ENCODE data around the gene TBC1D22A. TPM values are rescaled to one million over a fixed set of nuclear protein-coding genes. Genes with fewer than 3 reads are reported as not detected.

TBC1D22A gene
- total RNA-seq, 4 donors from 2014 or later = 31.2 to 111 (median 41.8) TPM

GRCh38 chr22:46788441-46789172, 26.2 kb downstream of the TBC1D22A start:
- TF ChIP-seq POLR2AphosphoS5 (IDR thresholded peaks at IDR 0.05) (no peak), POLR2A (IDR thresholded peaks at IDR 0.05) (no peak), CTCF (IDR thresholded peaks at IDR 0.05) (no peak), EP300 (IDR thresholded peaks at IDR 0.05; ENCODE audit: low read depth) (no peak)
- DNase-seq = no peak
- Histone ChIP-seq H3K4me3 (no peak overlapping the region), H3K4me1 (peaks cover 3 to 22% (median 5%) of the 10 kb centered on the region in 4 donors), H3K36me3 (peaks cover 0 to 7% (median 2%) of the 10 kb centered on the region in 4 donors), H3K9me3 (no peaks in the 10 kb centered on the region), H3K27ac (no peak overlapping the region), H3K27me3 (no peaks in the 10 kb centered on the region)
- intact Hi-C loops (cut with DNase I; ENCODE audit: low total_unique reads) = no loop called here
- WGBS, 2 donors (ENCODE audit: low coverage in 1 of 2) = 72 to 77% methylated on average over 8 to 9 of the region's 9 CpGs
- in situ Hi-C loops (cut with MboI; ENCODE audit: low pct_ligation_motif_present in 1 of 4, low pct_unique_long_range_greater_than_20kb in 1 of 4, low sequenced_read_pairs in 3 of 4) = no loop called here

GRCh38 chr22:46789992-46790391, 27.5 kb downstream of the TBC1D22A start:
- 78% methylated on average over 10 of the region's 10 CpGs; no CpG with 5 or more reads in 1 of the 2 donors for WGBS, 2 donors (ENCODE audit: low coverage in 1 of 2)

GRCh38 chr22:46791201-46791731, 28.8 kb downstream of the TBC1D22A start:
- H3K9me3 ChIP-seq = no peaks in the 10 kb centered on the region
- H3K36me3 ChIP-seq = peaks cover 0 to 13% (median 4%) of the 10 kb centered on the region in 4 donors
- H3K27ac ChIP-seq = peak overlapping the region; percentile 51 to 72 (median 66)
- WGBS, 2 donors (ENCODE audit: low coverage in 1 of 2) = 47 to 59% methylated on average over 5 to 13 of the region's 13 CpGs
- H3K27me3 ChIP-seq = no peaks in the 10 kb centered on the region
- peaks cover 3 to 22% (median 5%) of the 10 kb centered on the region in 4 donors for H3K4me1 ChIP-seq
- in situ Hi-C loops (cut with MboI; ENCODE audit: low pct_ligation_motif_present in 1 of 4, low pct_unique_long_range_greater_than_20kb in 1 of 4, low sequenced_read_pairs in 3 of 4) = no loop called here
- no peak overlapping the region for H3K4me3 ChIP-seq
- peak; percentile 53 for DNase-seq
- TF ChIP-seq CTCF (IDR thresholded peaks at IDR 0.05) (no peak), EP300 (IDR thresholded peaks at IDR 0.05; ENCODE audit: low read depth) (no peak), POLR2A (IDR thresholded peaks at IDR 0.05) (no peak), POLR2AphosphoS5 (IDR thresholded peaks at IDR 0.05) (no peak)
- intact Hi-C loops (cut with DNase I; ENCODE audit: low total_unique reads) = no loop called here

More at GRCh38 chr22:46789992-46790391, 27.5 kb downstream of the TBC1D22A start:
- in situ Hi-C loops (cut with MboI; ENCODE audit: low pct_ligation_motif_present in 1 of 4, low pct_unique_long_range_greater_than_20kb in 1 of 4, low sequenced_read_pairs in 3 of 4) = no loop called here
- peaks cover 3 to 22% (median 5%) of the 10 kb centered on the region in 4 donors for H3K4me1 ChIP-seq
- TF ChIP-seq POLR2A (IDR thresholded peaks at IDR 0.05) (no peak), EP300 (IDR thresholded peaks at IDR 0.05; ENCODE audit: low read depth) (no peak), CTCF (IDR thresholded peaks at IDR 0.05) (no peak), POLR2AphosphoS5 (IDR thresholded peaks at IDR 0.05) (no peak)
- H3K27ac ChIP-seq = no peak overlapping the region
- no peaks in the 10 kb centered on the region for H3K27me3 ChIP-seq
- DNase-seq = no peak
- no peak overlapping the region for H3K4me3 ChIP-seq
- no peaks in the 10 kb centered on the region for H3K9me3 ChIP-seq
- H3K36me3 ChIP-seq = peaks cover 0 to 13% (median 4%) of the 10 kb centered on the region in 4 donors
- intact Hi-C loops (cut with DNase I; ENCODE audit: low total_unique reads) = no loop called here

GRCh38 chr22:46792061-46792796, 29.8 kb downstream of the TBC1D22A start:
- peaks cover 0 to 13% (median 4%) of the 10 kb centered on the region in 4 donors for H3K36me3 ChIP-seq
- no peak for TF ChIP-seq EP300 (IDR thresholded peaks at IDR 0.05; ENCODE audit: low read depth)
- TF ChIP-seq POLR2AphosphoS5 (IDR thresholded peaks at IDR 0.05) = no peak
- TF ChIP-seq POLR2A (IDR thresholded peaks at IDR 0.05) = no peak
- no peak for TF ChIP-seq CTCF (IDR thresholded peaks at IDR 0.05)
- peaks cover 3 to 22% (median 5%) of the 10 kb centered on the region in 4 donors for H3K4me1 ChIP-seq
- H3K27ac ChIP-seq = peak overlapping the region; percentile 40 to 72 (median 66)
- no peaks in the 10 kb centered on the region for H3K9me3 ChIP-seq
- in situ Hi-C loops (cut with MboI; ENCODE audit: low pct_ligation_motif_present in 1 of 4, low pct_unique_long_range_greater_than_20kb in 1 of 4, low sequenced_read_pairs in 3 of 4) = no loop called here
- DNase-seq = no peak
- no peak overlapping the region for H3K4me3 ChIP-seq
- 93% methylated on average over 20 of the region's 20 CpGs; no CpG with 5 or more reads in 1 of the 2 donors for WGBS, 2 donors (ENCODE audit: low coverage in 1 of 2)
- H3K27me3 ChIP-seq = no peaks in the 10 kb centered on the region
- intact Hi-C loops (cut with DNase I; ENCODE audit: low total_unique reads) = no loop called here

All from transverse colon (tissue), 4 donors.